ENCODE measurements around the gene PHACTR3. TPM values are rescaled to one million over a fixed set of nuclear protein-coding genes. Genes with fewer than 3 reads are reported as not detected.

PHACTR3 gene
- total RNA-seq, 1 experiment from 2014 or later: 0.10 TPM

DNA sequence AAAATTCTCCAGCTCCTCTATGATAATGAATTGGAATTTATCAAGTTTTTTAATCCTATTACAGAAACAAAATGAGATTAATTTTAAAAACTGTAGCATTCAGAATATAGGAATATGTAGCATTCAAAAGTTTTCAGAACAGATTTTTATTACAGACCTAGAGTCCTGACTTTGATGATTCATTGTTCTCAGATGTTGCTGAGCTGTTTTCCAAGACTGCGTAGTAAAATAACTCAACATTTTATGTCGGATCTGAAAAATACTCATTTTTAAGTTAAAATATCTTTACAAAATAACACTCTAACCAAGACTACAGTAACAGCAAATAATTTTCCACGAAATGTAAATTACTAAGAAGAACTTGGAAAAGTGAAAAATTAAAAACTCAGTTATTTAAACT lies 262.0 kb downstream of the PHACTR3 start:
- POLR2A ChIA-PET: interaction anchor here (0.7 kb wide), 1 partner anchor 81 kb away, joined by 19 read pairs; no protein-coding TSS in a partner anchor
- BruUV-seq (replicated peaks): no TSS peak

DNA sequence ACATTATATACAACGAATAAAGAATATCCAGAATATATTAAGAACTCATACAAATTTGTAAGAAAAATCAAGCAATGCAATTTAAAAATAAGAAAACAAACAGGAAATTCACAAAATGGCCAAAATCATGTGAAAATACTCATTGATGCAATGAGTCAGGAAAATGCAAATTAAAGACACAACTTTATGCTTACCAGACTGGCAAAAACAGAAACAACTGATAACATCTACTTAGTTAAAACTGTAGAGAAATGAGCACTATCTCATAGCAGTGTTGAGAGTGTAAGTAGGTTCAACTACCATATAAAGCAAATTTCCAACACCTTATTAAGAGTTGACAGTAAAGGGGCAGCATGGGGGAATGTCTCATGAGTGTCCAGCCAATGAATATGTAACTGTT lies 266.8 kb downstream of the PHACTR3 start:
- Histone ChIP-seq H3K27ac (ENCODE audit: low read length) (no peak overlapping the region), H3K9me3 (ENCODE audit: control insufficient read depth, insufficient read depth, low read depth, low read length) (no peaks in the 10 kb centered on the region), H3K36me3 (ENCODE audit: control insufficient read depth, insufficient read depth, low read length) (peaks cover 50% of the 10 kb centered on the region), H3K4me3 (ENCODE audit: low read depth in 2 of 2, low read length in 2 of 2) (no peak overlapping the region), H3K27me3 (ENCODE audit: control insufficient read depth, insufficient read depth, low read length) (no peaks in the 10 kb centered on the region), H3K4me1 (ENCODE audit: control insufficient read depth, insufficient read depth, low read length) (no peaks in the 10 kb centered on the region)
- intact Hi-C loops (cut with micrococcal nuclease; ENCODE audit: unreplicated experiment): no loop called here
- in situ Hi-C loops (cut with HindIII; ENCODE audit: low pct_unique_long_range_greater_than_20kb, low sequenced_read_pairs): no loop called here
- no TSS peak for BruUV-seq (replicated peaks)
- ChIA-PET CTCF (no interaction called here), POLR2A (no interaction called here)
- DNase-seq (ENCODE audit: low read depth, low spot score) (no peak), ATAC-seq (no peak)
- TF ChIP-seq POLR2AphosphoS5 (IDR thresholded peaks at IDR 0.05; ENCODE audit: low read depth, low read length) (no peak), TCF7L2 (IDR thresholded peaks at IDR 0.05; ENCODE audit: low read depth, low read length) (no peak), SIN3A (IDR thresholded peaks at IDR 0.05; ENCODE audit: borderline replicate concordance, insufficient read depth, low read depth, low read length) (no peak)
- TF ChIP-seq, protein P1, sequence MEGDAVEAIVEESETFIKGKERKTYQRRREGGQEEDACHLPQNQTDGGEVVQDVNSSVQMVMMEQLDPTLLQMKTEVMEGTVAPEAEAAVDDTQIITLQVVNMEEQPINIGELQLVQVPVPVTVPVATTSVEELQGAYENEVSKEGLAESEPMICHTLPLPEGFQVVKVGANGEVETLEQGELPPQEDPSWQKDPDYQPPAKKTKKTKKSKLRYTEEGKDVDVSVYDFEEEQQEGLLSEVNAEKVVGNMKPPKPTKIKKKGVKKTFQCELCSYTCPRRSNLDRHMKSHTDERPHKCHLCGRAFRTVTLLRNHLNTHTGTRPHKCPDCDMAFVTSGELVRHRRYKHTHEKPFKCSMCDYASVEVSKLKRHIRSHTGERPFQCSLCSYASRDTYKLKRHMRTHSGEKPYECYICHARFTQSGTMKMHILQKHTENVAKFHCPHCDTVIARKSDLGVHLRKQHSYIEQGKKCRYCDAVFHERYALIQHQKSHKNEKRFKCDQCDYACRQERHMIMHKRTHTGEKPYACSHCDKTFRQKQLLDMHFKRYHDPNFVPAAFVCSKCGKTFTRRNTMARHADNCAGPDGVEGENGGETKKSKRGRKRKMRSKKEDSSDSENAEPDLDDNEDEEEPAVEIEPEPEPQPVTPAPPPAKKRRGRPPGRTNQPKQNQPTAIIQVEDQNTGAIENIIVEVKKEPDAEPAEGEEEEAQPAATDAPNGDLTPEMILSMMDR (IDR thresholded peaks at IDR 0.05): no peak
- TF ChIP-seq, protein P2, sequence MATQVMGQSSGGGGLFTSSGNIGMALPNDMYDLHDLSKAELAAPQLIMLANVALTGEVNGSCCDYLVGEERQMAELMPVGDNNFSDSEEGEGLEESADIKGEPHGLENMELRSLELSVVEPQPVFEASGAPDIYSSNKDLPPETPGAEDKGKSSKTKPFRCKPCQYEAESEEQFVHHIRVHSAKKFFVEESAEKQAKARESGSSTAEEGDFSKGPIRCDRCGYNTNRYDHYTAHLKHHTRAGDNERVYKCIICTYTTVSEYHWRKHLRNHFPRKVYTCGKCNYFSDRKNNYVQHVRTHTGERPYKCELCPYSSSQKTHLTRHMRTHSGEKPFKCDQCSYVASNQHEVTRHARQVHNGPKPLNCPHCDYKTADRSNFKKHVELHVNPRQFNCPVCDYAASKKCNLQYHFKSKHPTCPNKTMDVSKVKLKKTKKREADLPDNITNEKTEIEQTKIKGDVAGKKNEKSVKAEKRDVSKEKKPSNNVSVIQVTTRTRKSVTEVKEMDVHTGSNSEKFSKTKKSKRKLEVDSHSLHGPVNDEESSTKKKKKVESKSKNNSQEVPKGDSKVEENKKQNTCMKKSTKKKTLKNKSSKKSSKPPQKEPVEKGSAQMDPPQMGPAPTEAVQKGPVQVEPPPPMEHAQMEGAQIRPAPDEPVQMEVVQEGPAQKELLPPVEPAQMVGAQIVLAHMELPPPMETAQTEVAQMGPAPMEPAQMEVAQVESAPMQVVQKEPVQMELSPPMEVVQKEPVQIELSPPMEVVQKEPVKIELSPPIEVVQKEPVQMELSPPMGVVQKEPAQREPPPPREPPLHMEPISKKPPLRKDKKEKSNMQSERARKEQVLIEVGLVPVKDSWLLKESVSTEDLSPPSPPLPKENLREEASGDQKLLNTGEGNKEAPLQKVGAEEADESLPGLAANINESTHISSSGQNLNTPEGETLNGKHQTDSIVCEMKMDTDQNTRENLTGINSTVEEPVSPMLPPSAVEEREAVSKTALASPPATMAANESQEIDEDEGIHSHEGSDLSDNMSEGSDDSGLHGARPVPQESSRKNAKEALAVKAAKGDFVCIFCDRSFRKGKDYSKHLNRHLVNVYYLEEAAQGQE (IDR thresholded peaks at IDR 0.05; ENCODE audit: insufficient read depth in 1 of 2, low read depth in 2 of 2, low read length in 1 of 2): no peak

More for the DNA sequence above, 262.0 kb downstream of the PHACTR3 start:
- DNase-seq (ENCODE audit: low read depth, low spot score) (no peak), ATAC-seq (no peak)
- no peak overlapping the region for H3K27ac ChIP-seq (ENCODE audit: low read length)
- H3K9me3 ChIP-seq (ENCODE audit: control insufficient read depth, insufficient read depth, low read depth, low read length): no peaks in the 10 kb centered on the region
- CTCF ChIA-PET: no interaction called here
- no peaks in the 10 kb centered on the region for H3K4me1 ChIP-seq (ENCODE audit: control insufficient read depth, insufficient read depth, low read length)
- TF ChIP-seq TCF7L2 (IDR thresholded peaks at IDR 0.05; ENCODE audit: low read depth, low read length) (no peak), POLR2AphosphoS5 (IDR thresholded peaks at IDR 0.05; ENCODE audit: low read depth, low read length) (no peak), SIN3A (IDR thresholded peaks at IDR 0.05; ENCODE audit: borderline replicate concordance, insufficient read depth, low read depth, low read length) (no peak)
- TF ChIP-seq, protein P2 (IDR thresholded peaks at IDR 0.05; ENCODE audit: insufficient read depth in 1 of 2, low read depth in 2 of 2, low read length in 1 of 2): no peak
- TF ChIP-seq, protein P1 (IDR thresholded peaks at IDR 0.05): no peak
- in situ Hi-C loops (cut with HindIII; ENCODE audit: low pct_unique_long_range_greater_than_20kb, low sequenced_read_pairs) (no loop called here), intact Hi-C loops (cut with micrococcal nuclease; ENCODE audit: unreplicated experiment) (no loop called here)
- H3K36me3 ChIP-seq (ENCODE audit: control insufficient read depth, insufficient read depth, low read length): peaks cover 49% of the 10 kb centered on the region
- H3K4me3 ChIP-seq (ENCODE audit: low read depth in 2 of 2, low read length in 2 of 2): no peak overlapping the region
- no peaks in the 10 kb centered on the region for H3K27me3 ChIP-seq (ENCODE audit: control insufficient read depth, insufficient read depth, low read length)
